GM12878 (cell line): ENCODE measurements around the gene BCAS3. TPM values are rescaled to one million over a fixed set of nuclear protein-coding genes. Genes with fewer than 3 reads are reported as not detected.

ENCODE experiments used
- IRF3 ChIP-seq: fragments of 450-650 bp; IDR thresholded peaks from 2 replicates; pipeline ENCODE4 v1.6.1; 2014; ENCODE audit warnings: mild to moderate bottlenecking
- NR2C2 ChIP-seq: IDR thresholded peaks from 2 replicates; pipeline ENCODE4 v1.6.1; 2011; ENCODE audit warnings: borderline replicate concordance, low read depth; ENCODE audit not compliant: control insufficient read depth, insufficient read length
- ZNF274 ChIP-seq: IDR thresholded peaks from one replicate; pipeline ENCODE4 v1.8.0; 2011; ENCODE audit not compliant: insufficient read length, insufficient read depth
- polyA plus RNA-seq, 11 experiments: library from polyadenylated mRNA; depleted of rRNA in 4 of 11; unstranded in 6 of 11; stranded (reverse) in 5 of 11; fragments of >200 nt; fragmentation: Nextera tagmentation in 4 of 11; fragmentation: Illumina TruSeq in 1 of 11; extraction: Ambion mirVana in 4 of 11; extraction: Trizol in 1 of 11; gene quantifications; 1 replicate in 1 of 11; 2 replicates in 10 of 11; pipeline versions ENCODE4 v1.2.1 to v1.2.3, GENCODE V29; 2011 to 2016; ENCODE audit warnings: inconsistent platforms in 2 of 11, missing spikeins in 2 of 11, low read depth in 1 of 11
- total RNA-seq, 4 experiments: library from RNA; depleted of rRNA in 3 of 4; stranded (reverse); fragments of >200 nt in 3 of 4; fragmentation: Illumina TruSeq in 1 of 4; extraction: Trizol in 1 of 4; gene quantifications; 2 replicates each; pipeline versions ENCODE4 v1.2.1 to v1.2.3, GENCODE V29; 2013 to 2021
- TF ChIP-seq, protein P1 (sequence below): fragments of 450-650 bp; IDR thresholded peaks from 2 replicates; pipeline ENCODE4 v1.6.1; 2016; ENCODE audit warnings: mild to moderate bottlenecking, moderate library complexity, borderline replicate concordance

BCAS3 gene
- total and polyA plus RNA-seq, 10 of the 15 experiments (the other 5 are each of a cell fraction or from before 2014, with no cell fraction given) = 2.1 to 11.0 (median 6.6) TPM

GRCh38 chr17:61402978-61403800, 725.5 kb downstream of the BCAS3 start (continued):
- TF ChIP-seq IRF3 (no peak), NR2C2 (no peak), ZNF274 (no peak)
- TF ChIP-seq, protein P1, sequence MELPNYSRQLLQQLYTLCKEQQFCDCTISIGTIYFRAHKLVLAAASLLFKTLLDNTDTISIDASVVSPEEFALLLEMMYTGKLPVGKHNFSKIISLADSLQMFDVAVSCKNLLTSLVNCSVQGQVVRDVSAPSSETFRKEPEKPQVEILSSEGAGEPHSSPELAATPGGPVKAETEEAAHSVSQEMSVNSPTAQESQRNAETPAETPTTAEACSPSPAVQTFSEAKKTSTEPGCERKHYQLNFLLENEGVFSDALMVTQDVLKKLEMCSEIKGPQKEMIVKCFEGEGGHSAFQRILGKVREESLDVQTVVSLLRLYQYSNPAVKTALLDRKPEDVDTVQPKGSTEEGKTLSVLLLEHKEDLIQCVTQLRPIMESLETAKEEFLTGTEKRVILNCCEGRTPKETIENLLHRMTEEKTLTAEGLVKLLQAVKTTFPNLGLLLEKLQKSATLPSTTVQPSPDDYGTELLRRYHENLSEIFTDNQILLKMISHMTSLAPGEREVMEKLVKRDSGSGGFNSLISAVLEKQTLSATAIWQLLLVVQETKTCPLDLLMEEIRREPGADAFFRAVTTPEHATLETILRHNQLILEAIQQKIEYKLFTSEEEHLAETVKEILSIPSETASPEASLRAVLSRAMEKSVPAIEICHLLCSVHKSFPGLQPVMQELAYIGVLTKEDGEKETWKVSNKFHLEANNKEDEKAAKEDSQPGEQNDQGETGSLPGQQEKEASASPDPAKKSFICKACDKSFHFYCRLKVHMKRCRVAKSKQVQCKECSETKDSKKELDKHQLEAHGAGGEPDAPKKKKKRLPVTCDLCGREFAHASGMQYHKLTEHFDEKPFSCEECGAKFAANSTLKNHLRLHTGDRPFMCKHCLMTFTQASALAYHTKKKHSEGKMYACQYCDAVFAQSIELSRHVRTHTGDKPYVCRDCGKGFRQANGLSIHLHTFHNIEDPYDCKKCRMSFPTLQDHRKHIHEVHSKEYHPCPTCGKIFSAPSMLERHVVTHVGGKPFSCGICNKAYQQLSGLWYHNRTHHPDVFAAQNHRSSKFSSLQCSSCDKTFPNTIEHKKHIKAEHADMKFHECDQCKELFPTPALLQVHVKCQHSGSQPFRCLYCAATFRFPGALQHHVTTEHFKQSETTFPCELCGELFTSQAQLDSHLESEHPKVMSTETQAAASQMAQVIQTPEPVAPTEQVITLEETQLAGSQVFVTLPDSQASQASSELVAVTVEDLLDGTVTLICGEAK = no peak
